T-helper 1 cell (primary cell): ENCODE data around the gene CCDC90B.
A peak's percentile ranks its signal among the peaks of the same experiment; 100 is the strongest.
"Not testable (repeated sequence)": the region's sequence is repeated elsewhere in the genome, so short reads cannot be mapped to it uniquely, and the experiment has no call there.

Source experiments
- DNase-seq, 5 donors: peaks; one replicate each; pipeline ENCODE4 v3.0.0-alpha.2; 2012 to 2020

Gene CCDC90B

DNA sequence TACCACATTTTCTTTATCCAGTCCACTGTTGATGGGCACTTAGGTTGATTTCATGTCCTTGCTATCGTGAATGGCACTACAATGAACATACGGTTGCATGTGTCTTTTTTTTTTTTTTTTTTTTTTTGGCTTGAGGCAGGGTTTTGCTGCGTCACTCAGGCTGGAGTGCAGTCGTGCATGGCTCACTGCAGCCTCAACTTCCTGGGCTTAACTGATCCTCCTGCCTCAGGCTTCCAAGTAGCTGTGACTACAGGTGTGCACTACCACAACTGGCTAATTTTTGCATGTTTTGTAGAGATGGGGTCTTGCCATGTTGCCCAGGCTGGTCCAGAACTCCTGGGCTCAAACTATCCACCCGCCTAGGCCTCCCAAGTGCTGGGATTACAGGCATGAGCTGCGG is 1.5 kb upstream of the CCDC90B start:
- no peak for DNase-seq

GRCh38 chr11:83285151-83285770 is 906 bp downstream of the CCDC90B start:
- DNase-seq = no peak

DNA sequence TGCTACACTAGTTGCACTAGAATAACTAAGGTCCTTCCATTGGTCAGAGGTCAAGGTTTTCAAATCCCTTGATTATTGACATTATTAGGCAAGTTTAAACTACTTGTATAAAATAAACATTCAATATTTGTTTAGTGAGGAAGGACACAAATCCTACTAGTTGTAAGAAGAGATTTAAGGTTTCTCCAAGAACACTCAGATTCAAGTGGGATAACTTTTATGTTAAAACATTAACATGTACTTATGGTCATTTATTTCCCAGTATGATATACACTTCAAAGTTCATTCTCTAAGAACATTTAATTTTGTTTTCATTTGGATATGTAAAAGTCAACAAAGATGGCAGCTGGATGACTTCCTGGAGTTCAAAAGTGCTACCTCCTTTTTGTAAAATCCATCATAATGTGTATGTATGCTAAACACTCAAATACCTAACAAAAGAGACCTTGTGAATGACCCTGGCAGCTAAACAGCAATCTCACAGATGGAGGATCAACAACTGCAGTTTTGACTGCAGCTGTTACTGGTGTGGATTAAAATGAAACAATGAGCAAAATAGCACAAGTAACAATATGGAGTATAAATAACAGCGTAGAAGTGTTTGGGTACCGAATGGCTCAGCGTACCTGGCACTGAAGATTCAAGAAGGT is 1.5 kb downstream of the CCDC90B start:
- DNase-seq = no peak

DNA sequence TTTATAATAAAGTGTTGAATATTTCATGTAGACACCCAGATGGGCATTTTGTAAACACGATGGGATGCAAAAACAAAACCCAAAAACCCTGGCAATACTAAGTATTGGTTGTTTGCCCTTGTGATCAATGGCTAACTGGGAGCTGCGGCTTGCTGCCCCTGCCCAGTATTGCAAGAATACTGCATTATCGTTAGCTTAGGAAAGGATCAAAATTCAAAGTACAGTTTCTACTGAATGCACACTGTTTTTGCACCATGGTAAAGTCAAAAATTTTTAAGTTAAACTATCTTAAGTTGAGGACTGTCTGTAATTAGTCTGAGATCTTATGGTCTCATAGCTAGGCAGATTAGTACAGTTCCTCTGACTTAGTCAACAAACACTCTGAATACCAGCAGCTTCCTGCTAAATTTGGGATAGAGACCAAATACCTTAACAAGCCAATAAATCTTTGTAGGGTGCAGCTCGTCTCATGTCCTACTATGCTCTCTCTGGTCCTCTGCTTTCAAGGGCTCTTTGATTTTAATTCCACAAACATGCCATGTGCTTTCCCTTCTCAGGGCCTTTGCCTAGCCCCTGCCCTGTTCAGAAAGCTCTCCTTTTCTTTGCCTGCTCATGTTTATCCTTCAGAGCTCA is 4.0 kb downstream of the CCDC90B start:
- DNase-seq = no peak

GRCh38 chr11:83280256-83280655 is 5.9 kb downstream of the CCDC90B start:
- DNase-seq = no peak

GRCh38 chr11:83278351-83278750 is 7.8 kb downstream of the CCDC90B start:
- DNase-seq = no peak

DNA sequence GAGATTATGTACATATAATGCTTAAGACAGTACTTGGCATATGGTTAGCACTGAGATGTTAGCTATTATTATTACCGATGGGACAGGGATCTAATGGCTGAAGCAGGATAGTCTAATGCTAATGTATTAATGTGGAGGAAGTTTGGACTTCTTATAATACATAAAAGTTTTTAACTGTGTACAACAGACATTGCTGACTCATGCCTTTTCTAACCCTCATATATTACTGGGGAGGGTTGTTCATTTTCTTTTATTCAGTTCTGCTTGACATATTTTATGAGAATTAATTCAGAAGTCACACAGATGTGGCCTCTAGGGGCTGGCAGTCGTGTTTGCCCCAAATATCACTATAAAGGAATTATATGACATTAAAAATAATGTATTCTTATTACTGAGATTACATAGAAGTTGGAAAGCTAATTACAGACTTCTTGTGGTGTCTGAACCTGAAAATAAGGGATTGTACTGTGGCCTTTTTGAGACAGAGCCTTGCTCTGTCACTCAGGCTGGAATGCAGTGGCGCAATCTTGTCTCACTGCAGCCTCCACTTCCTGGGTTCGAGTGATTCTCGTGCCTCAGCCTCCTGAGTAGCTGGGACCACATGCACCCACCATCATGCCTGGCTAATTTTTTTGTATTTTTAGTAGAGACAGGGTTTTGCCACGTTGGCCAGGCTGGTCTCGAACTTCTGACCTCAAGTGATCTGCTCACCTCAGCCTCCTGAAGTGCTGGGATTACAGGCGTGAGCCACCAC is 10.1 kb downstream of the CCDC90B start:
- DNase-seq = no peak

DNA sequence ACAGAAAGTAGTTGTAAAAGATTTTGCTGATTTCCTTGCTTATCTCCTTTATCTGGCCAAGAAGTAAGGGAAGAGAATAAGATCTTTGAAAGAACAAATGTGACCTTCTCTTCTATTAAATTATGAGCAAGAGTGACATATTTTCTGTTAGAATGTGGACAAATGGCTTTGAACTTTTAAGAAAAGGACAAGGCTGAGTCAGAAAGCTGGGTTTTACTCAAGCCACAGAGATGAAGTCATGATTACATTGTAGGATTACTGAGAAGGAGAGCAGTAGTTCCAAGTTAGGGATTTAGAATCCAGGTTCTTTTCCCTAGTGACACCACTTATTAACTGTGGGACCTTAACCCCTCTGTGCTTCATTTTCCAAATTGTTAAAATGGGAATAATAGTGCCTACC is 13.5 kb downstream of the CCDC90B start:
- no peak for DNase-seq

DNA sequence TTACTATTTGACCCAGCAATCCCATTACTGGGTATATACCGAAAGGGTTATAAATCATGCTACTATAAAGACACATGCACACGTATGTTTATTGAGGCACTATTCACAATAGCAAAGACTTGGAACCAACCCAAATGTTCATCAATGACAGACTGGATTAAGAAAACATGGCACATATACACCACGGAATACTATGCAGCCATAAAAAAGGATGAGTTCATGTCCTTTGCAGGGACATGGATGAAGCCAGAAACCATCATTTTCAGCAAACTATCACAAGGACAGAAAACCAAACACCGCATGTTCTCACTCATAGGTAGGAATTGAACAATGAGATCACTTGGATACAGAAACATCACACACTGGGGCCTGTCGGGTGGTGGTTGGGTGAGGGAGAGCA is 14.4 kb downstream of the CCDC90B start:
- DNase-seq = not testable (repeated sequence)

GRCh38 chr11:83269080-83269479 is 17.1 kb downstream of the CCDC90B start:
- DNase-seq = not testable (repeated sequence)

- DNase-seq = no peak
Observed at GRCh38 chr11:83265331-83265730, 20.8 kb downstream of the CCDC90B start.

DNA sequence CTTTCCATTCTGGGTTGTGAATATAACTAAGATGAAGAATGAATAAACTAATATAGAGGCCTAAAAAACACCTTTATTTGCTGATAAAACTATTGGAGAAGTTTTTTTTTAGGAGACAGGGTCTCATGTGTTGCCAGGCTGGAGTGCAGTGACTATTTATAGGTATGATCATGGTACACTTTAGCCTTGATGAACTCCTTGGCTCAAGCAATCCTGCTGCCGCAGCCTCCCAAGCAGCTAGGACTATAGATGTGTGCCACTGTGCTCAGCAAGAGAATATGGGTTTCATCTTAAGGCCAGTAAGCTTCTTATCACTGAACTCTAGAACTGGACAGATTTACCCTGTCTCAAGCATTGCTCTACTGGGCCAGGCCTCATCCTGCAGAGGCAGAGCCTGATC is 26.6 kb downstream of the CCDC90B start:
- no peak for DNase-seq

DNA sequence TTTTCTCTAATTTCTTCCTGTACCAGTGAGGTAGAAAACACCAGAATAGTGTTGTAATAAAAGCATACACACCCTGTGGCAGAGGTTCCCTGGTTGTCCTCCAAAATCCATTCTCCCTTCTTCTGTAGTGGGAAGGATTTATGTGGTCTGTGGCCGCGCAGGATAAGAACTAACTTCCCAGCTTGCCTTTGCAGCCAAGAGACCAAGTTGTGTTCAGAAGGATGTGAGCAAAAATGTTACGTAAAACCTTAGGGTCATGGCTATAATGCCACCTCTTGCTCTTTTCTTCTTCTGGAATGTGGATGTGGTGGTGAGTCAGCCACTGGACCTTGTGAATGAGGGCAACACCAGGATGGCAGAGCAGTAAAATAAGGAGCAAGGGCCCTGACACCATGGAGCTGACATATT is 28.4 kb downstream of the CCDC90B start:
- DNase-seq = no peak

DNA sequence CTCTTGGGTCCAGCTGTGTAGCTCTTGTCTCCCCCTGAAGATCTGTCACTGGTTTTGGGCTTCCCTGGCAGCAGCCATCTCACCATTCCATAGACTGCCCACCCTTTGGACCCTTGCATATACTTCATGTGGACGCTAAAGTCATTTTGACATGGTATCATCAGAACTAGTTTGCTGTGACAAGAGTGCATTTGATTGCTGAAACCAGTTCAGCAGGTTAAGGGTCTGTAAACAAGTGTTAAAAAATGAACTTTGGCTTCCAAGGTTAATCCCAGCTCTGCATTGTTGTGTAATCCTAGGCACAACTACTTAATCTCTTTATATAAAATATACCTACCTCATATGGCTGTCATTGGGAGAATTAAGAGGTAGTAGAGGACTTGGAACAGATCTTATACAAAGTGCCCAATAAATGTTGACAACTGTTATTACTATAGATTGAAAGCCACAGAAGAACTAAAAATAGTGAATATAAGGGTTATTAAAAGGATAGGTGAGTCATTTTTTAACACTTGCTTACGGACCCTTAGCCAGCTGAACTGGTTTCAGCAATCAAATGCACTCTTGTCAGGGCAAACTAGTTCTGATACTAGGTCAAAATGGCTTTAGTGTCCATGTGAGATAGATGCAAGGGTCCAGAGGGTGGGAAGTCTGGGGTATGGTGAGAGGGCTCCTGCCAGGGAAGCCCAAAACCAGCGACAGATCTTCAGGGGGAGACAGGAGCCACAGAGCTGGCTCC is 29.4 kb downstream of the CCDC90B start:
- DNase-seq = no peak

DNA sequence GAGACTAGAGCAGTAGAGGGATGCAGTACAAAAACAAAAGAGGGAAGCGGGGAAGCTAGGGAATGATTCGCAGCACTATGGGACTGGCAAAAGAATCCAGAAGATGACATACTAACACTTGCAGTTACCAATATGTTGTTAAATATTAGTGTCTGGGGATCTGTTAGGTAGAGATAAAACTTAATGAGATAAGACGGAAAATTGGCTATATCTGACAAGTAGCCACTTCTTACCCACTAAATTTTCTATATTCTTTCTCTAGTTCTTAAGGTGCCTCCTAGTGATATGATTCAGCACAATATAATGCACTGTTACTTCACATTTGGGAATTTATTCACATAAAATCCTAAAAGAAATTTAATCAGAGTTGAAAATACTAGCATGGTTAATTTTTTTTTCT is 30.8 kb downstream of the CCDC90B start:
- no peak for DNase-seq

DNA sequence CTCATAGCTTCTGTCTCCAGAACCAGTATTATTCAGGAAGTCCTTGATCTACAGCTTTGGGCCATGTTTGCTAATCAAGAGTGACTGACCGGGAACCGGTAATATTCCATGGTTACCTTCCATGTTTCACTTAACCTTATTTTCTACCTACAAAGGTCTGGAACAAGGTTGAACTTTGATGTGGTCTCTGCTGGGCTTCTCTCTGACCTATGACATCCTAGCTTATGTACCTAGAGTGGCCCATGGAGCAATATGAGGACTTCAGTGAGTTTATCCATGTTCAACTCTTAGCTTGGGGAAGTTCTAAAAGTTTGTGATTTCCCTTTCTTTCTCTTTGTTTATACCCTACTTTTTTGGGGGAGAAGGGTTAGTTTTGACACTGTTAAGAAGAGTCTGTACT is 33.2 kb downstream of the CCDC90B start:
- DNase-seq = no peak

DNA sequence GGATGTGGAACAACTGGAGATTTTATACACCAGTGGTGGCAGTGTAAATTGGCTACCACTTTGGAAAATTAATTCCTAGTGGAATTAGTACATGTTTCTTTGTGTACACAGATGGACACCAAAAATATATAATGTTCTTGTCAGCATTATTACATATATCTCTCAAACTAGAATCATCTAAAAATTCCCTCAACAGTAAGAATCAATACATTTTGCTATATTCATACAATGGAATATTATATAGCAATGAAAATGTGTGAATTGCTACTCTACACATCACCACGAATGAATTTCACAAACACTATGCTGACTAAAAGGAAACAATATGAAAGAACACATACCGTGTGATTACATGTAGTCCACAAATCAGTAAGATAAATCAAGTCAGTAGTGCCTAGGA is 33.9 kb downstream of the CCDC90B start:
- DNase-seq = no peak

DNA sequence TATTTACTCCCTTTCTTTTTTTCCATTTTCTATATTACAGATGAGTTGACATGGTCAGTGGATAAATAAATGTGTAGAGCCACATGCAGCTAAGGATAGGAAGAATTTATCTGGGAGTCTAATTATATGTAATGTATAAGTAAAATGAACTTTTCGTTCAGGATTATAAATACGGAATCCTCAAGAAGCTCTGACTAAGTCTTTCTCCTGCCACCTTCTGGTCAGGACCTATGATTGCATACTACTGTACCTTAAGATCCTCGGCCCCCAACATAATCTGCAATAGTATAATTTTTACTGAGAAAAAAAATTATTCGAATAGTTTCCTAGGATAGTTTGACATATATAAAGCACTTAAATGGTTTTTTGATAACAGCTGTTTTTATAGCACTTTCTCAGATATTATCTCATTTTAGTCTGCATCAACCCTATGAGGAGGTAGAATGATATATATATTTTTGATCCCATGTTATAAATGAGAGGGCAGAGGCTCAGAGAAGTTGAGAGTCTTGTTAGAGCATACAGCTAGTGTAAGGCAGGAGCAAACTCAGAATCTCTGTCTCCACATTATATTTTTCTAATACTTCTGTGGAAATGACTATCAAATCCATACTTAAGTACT is 36.1 kb downstream of the CCDC90B start:
- peak in 2 of 5 donors; percentile 6 to 27 for DNase-seq

DNA sequence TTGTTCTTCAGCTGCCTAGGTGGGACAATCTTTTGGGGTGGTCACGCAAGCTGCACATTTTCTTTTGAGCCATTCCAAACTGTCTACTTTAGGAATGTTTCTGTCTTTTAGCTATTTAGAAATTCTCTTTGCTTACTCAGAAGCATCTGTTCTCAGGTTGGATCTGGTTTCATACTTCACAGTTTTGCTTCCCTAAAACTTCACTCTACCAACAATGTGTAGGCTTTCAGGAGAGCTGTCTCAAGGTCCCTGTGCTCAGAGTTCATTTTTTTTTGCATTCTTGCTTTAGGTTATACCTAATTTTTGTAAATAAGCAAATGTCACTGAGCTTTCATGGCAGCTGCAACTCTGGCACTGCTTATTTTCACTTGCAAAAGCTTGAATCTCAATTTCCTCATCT is 36.7 kb downstream of the CCDC90B start:
- no peak for DNase-seq

DNA sequence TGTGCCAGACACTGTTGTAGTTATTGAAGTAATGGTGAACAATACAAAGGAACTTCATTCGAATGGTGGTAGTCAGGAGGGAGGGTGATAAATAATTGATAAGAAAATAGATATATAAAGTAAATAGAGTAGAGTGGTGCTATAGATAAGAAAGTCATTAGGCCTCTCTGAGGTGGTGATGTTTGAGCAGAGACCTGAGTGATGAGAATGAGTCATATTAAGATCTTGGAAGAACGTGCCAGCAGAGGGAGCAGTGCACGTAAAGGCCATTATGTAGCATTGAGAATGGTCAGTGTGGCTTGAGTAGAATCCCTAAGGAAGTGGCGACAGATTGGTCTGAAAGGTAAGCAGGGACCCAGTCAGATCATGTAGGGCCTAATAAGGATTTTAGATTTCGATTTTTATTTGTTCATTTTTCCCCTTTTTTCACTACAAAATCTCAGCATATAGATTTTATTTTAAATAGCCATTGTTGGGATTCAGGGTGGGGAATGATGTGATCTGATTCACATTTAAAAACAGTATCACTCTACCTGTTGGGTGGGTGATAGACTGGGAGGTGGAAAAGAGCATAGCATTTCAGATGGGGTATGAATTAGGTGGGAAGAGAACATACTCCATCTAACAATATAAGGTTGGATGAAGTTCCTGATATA is 44.7 kb downstream of the CCDC90B start:
- DNase-seq = no peak

GRCh38 chr11:83238111-83238510 is 48.1 kb downstream of the CCDC90B start:
- no peak for DNase-seq

- DNase-seq = no peak
Observed at GRCh38 chr11:83235825-83236224, 50.3 kb downstream of the CCDC90B start.
